Hematopoietic multipotent progenitor cell treated with erythropoietin and hydrocortisone succinate and interleukin-3 and kit ligand, for 6 days (in vitro differentiated cells): ENCODE measurements around the gene SMPDL3B.

Source experiments
- DNase-seq: peaks from one replicate; pipeline ENCODE4 v3.0.0-alpha.2; 2015

Gene SMPDL3B, protein sequence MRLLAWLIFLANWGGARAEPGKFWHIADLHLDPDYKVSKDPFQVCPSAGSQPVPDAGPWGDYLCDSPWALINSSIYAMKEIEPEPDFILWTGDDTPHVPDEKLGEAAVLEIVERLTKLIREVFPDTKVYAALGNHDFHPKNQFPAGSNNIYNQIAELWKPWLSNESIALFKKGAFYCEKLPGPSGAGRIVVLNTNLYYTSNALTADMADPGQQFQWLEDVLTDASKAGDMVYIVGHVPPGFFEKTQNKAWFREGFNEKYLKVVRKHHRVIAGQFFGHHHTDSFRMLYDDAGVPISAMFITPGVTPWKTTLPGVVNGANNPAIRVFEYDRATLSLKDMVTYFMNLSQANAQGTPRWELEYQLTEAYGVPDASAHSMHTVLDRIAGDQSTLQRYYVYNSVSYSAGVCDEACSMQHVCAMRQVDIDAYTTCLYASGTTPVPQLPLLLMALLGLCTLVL

DNA sequence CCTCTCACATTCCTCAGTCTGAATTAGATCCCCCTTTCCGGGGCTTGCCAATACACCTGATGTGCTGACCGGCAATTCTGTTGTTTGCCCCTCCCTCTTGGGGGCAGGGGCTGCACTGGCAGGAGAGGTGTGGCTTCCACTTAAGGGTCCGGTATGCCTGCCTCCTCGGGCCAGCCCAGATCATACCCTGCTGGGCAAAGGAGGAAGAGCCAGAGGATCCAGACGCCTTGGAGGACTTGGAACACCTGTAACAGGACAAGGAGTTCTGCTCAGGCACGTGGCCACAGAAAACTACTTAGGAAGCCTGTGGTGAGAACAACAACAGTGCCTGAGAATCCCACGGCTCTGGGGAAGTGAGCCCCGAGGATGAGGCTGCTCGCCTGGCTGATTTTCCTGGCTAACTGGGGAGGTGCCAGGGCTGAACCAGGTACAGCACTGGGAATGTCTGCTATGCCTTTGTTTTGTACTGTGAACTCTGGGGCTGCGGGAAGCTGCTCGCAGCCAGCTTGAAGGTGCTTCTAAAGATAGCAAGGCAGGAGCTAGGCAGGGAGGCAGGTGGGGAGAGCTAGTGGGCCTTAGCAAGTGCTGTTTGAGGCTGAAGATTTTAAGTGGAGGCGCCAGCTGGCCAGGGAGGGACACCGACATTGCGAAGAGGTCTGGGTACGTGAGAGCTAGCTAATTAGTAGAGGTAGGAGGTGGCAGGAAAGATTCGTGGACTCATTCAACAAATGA lies at the start of gene SMPDL3B:
Gene SMPDL3B, plus strand, starts transcription at position 183 of the 732 bp plus-strand sequence. Its CDS starts 184 bp downstream, at position 367.
- peak; percentile 50 for DNase-seq

GRCh38 chr1:27885114-27885528 lies 49.7 kb upstream of the SMPDL3B start:
- DNase-seq, result peak; percentile 52

GRCh38 chr1:27885621-27886352 lies 49.0 kb upstream of the SMPDL3B start:
- DNase-seq, result peak; percentile 78

DNA sequence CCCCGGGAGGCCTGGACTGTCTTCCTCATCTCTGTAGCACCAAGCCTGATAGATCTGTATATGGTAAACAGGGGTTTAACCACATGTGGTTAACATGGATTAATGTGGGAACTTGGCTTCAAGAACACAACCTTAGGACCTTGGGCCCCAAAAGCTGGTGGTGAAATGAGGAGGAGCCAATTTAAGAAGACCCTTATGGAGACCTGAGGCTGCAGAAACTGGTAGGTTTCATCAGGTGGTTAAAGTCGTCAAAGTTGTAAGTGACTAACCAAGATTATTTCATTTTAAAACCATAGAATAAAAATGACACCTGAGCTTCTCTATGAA lies 48.5 kb upstream of the SMPDL3B start:
- DNase-seq, result no peak

DNA sequence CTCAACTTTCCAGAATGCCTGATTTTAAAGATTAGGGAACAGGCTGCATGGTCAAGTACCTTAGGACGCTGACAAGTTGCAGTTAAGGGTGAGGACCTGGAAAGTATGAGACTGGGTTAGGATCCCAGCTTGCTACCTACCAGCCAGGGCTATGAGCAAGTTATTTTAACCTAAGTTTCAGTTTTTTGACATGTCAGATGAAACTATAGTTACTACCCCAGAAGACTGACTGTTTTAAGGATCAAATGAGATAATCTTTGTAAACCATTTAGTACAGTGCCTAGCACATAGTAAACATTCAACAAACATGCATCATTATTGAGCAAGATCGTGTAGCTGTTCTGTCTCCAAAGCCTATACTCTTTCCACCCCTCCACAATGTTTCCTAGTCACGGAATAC lies 48.1 kb upstream of the SMPDL3B start:
- no peak for DNase-seq

DNA sequence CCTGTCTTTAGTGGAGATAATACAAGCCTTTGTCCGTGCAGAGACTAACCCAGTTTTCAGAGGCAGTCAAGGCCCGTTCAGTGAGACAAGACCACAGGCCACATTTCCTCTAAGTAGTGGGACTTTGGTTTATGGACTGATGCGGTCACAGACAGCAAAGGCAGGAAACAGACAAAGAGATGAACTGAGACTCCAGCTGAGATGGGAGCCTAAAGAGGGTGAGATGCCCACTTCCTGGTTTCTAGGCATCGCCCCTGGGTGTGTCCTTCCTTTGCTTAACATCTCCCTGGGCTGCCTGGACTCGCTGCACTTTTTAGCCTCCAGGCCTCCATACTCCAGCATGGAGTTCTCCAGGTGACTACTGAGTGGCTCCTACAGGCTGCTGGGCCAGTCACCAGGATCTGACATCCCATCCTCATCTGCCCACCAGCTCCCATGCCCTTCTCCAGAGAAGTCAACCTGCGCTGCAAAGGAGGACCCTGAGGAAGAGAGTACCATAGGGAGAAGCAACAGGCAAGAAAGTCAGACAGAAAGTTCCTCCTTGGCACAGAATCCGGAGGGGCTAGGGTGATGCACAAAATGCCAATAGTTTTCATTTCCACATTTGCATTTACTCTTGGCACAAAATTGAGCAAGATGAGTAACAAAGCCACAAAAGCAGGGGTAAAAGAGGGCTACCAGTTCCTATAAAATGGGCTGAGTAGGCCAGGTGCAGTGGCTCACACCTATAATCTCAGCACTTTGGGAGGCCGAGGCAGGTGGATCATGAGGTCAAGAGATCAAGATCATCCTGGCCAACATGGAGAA lies 47.4 kb upstream of the SMPDL3B start:
- DNase-seq, result peak; percentile 77

DNA sequence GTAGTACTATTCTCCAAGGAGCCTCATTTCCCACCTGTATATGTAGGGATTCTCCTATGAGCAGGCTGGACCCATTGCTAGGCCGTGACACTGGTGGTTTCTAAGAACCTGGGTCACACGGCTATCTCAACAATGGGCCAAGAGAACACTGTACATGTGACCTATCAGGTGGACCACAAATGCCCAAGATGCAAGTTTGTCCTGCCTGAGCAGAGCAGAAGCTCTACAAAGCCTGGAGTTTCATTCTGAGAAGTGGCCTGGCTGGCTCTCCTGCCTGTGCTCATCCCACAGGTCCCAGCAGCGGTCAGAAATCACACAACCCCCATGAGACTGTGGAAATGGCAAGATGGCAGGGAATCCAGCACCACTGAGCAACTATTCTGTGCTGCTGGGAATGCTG lies 45.3 kb upstream of the SMPDL3B start:
- DNase-seq, result no peak

DNA sequence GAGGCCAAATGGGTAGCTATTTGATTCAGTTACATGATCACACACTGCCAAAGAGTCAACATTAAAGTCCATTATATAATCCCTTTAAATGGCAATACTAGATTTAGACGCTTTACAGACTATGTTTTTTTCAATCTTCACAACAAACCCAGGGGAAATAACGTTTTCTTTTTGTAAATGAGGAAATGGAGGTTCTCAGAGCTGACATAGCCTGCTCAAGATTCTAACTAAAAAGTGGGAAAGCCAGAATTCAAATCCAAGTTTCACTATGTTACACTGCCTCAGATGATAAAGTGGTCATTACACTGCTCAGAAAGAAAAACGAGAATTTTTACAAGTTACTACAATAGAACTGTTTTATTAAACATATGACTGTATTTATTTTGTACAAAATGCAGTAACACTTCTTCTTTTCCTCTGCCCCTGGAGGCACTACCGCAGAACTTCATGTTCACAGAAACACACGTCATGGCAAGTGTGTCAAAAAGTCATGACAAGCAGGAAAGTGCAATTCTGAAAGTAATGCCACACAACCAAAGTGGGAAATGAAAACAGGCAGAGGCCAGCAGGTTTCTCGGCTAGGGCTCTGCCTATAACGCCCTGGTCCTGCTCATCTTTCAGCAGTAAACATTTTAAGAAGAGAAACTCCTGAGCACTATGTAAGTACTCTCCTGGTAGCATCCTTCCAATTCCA lies 43.5 kb upstream of the SMPDL3B start:
- DNase-seq, result peak; percentile 54

GRCh38 chr1:27894521-27894920 lies 40.3 kb upstream of the SMPDL3B start:
- DNase-seq, result no peak

- DNase-seq, result no peak
These were observed 28.0 kb upstream of the SMPDL3B start for GRCh38 chr1:27906759-27907158.

GRCh38 chr1:27912429-27912828 lies 22.4 kb upstream of the SMPDL3B start:
- DNase-seq, result no peak

GRCh38 chr1:27915082-27915575 lies 19.7 kb upstream of the SMPDL3B start:
- DNase-seq, result no peak

GRCh38 chr1:27922272-27922671 lies 12.5 kb upstream of the SMPDL3B start:
- no peak for DNase-seq

DNA sequence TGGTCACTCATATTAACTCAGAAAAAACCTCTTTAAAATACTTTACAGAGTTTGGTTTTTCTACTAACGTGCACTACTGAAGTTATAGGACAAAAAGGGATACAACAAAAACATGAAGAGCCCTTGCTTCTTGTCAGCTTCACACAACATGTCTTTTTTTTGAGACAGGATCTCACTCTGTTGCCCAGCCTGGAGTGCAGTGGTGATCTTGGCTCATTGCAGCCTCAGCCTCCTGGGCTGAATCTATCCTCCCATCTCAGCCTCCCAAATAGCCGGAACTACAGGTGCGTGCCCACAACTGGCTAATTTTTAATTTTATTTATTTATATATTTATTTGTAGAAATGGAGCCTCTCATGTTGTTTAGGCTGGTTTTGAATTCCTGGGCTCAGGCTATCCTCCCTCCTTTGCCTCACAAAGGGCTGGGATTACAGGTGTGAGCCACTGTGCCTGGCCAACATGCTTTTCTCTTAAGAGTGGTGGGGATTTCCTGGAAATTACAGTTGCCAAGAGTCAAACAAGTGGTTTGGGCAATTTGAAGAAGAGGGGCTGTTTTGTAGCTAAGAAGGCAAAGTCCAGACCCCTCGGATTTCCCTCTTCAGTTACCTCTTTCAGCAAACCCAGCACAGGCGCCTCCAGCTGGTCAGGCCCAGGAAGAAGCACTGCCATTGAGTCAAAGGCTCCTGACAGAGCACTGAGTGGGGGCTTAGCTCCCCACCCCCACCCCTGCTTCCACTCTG lies 6.4 kb upstream of the SMPDL3B start:
- no peak for DNase-seq

DNA sequence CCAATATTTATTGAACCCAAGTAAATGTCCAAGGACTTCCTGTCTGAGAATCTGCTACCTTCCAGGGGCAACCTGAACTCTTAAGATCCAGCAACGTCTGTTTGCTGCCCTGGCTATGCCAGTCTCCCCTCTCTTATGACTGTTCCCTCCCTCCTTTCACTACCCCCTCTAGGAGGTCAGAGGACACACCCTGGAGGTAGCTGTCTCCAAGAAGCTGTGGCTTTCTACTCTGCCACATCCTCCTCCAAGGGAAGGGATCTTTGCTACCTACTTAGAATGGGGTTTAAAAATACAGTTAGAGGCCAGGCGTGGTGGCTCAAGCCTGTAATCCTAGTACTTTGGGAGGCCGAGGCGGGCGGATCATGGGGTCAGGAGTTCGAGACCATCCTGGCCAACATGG lies 3.6 kb upstream of the SMPDL3B start:
- DNase-seq, result no peak

DNA sequence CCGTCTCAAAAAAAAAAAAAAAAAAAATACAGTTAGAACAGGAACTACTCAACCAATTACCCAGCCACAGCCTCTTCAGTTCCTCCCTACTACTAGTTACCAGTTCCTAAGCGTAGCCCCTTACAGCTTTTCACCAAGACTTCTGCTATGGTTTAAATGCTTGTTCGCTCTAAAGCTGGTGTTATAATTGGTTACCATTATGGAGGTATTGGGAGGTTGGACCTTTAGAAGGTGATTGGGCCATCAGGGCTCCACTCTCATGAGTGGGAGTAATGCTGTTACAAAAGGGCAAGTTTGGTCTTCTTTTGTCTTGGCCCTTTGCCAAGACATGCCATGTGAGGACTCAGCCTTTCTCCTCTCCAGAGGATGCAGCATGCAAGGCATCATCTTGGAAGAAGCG lies 3.0 kb upstream of the SMPDL3B start:
- DNase-seq, result peak; percentile 61

DNA sequence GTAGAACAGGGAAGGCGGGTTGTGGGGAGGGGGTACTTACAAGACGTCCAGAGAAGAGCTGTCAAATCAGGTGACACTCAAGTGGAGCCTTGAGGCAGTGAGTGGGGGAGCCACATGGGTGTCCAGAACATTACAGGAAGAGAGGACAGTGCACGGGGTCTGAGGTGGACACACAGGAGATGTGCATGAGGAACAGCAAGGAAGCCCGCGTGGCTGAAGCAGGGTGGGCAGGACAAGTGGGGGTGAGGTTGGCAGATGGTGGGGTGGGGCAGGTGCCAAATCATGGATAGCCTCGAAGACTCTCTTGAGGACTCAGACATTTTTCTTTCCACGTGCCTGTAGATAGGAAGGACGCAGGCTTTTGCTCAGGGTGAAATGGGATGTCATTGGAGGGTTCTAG lies 921 bp downstream of the SMPDL3B start:
- no peak for DNase-seq

DNA sequence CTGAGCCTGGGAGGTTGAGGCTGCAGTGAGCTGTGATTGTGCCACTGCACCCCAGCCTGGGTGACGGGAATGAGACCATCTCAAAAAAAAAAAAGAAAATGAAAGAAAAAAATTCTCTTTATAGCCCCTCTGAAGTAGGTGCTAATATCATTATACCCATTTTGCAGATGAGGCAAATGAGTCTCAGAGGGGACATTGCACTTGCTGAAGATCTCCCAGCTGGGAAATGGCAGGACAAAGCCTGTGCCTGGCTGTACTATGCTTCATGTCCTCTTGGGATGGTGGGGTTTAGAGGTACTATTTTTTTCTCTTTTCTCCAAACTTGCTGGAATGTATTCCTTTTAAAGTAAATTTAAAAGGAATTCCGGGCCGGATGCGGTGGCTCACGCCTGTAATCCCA lies 1.6 kb downstream of the SMPDL3B start:
- no peak for DNase-seq

DNA sequence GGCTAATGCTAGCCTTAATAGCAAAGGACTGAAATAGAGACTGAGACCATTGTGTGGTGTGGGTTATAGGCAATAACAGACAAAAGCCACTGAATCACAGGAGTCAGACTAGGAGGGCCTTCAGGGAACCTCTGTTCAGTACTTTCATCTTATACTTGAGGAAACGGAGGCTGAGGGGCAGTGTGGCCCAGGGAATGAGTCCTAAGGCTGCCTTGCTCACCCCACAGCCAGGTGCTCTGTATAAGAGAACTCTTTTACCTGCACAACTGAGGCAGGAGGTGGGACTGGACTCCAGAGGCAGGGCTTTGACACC lies 2.7 kb downstream of the SMPDL3B start:
- DNase-seq, result no peak

- DNase-seq, result no peak
These were observed 3.7 kb downstream of the SMPDL3B start for GRCh38 chr1:27938488-27938887.

DNA sequence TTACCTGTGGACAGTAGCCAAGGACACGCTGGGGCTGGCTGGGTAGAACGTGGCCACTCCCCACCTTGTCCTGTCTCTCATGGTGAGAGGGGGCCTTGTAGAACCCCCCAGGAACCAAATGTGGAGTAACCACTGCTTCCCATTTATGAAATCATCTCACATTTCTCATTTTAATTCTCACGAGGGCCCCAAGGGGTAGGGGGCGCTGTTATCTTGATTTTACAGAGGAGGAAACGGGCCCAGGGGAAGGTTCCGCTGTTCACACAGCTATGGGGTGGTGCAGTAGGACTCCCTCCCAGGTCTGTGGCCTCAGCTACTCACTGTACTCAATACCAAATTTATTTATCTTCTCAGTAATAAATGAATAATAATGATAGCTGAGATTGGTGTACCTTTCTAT lies 5.5 kb downstream of the SMPDL3B start:
- peak; percentile 79 for DNase-seq
